Dedifferentiated amniotic fluid mesenchymal stem cell (primary cell): Measurements from ENCODE around the gene C1orf122.

Experiments used
- DNase-seq: peaks from one replicate; pipeline ENCODE4 v3.0.0-alpha.2; 2016; ENCODE audit errors: extremely low spot score

C1orf122 gene

GRCh38 chr1:37845049-37845646 lies 37.6 kb downstream of the C1orf122 start:
- DNase-seq, result no peak

- DNase-seq, result no peak
These were observed 38.2 kb downstream of the C1orf122 start for GRCh38 chr1:37845786-37846185.

- DNase-seq, result no peak
These were observed 39.2 kb downstream of the C1orf122 start for GRCh38 chr1:37846647-37847339.

DNA sequence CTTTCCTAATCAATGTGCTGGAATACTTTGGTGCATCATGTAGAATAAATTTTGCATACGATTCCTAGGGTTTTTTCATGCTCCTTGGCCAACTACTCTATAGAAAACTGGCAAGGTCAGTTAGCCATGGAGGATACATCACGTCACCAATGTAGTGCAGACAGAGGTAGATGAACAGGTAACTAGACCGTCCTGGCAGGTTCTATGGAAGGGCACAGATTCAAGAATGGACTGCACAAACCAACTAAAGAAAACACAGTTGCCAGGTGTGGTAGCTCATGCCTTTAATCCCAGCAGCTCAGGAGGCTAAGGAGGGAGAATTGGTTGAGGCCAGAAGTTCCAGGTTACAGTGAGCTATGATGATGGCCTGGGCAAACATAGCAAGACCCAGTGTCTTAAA lies 41.9 kb downstream of the C1orf122 start:
- DNase-seq, result no peak

DNA sequence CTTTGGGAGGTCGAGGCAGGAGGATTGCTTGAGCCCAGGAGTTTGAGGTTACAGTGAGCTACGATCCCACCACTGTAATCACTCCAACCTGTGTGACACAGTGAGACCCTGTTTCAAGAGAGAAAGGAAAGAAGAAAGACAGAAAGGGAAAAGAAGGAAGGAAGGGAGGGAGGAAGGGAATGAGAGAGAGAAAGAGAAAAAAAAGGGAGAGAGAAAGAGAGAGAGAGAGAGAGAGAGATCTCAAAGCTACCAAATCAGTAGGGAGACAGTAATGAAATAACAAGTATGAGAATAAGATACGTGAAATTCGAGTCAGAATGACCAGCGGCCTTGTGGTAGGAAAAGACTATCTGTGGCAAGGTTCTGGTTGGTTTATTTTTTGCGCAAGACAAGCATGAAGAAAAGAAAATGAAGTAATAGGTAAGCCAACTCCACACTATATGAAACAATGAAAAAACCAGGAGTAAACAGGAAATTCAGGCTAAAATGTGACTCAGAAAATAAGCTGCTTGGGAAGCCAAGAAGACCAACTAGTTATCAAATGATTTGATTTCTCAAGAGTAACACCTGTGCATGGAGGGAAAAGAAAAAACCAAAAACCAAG lies 42.9 kb downstream of the C1orf122 start:
- no peak for DNase-seq

DNA sequence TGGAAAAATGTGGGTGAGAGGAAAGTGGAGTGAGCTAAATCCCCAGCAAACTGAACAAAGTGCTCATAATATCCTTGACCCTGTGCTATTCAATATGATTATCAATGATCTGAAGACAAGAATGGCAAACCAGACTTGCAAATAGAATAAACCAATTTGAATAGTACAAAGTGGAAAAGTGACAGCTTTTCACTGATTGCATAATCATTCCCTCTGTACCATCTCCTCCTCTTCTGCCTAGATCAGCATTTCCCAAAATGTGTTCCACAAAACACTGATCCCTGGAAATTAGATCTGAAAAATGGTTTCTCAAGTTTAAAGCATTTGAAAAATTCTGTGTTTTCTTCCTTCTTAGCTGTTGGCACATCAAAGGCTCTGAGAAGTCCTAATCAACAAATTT lies 43.7 kb downstream of the C1orf122 start:
- no peak for DNase-seq

DNA sequence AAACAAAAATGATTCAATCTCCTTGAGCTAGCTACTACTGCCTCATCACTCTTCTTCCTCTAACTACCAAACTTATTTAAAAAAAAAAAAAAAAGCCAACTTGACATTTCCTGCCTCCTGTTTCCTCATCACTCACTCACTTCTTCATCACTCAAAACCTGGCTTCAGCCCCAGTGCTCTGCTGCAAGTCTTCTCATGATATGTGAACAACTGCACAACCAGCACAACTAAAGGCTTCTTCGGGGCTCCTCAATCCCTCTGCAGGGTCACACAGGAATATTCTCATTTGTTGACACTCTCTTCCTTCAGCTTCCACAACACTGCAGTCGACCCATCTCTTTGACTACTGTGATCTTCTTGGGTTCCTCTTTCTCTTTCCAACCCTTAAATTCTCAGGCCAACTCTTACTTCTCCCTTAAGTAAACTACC lies 44.2 kb downstream of the C1orf122 start:
- no peak for DNase-seq

DNA sequence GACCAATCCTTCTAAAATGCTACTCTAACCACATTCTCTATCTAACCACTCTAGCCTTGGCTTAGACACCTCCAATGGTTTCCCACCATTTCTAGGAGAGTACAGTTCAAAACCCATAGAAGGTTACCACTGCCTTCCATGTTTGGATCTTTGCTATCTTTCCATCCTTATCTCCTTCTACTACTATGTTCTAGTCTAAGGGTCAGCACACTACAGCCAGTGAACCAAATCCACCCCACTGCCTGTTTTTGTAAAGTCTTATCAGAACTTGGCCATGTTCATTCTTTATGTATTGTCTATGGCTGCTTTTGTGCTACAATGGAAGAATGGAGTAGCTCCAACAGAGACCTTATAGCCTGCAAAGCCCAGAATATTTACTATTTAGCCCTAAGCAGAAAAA lies 45.6 kb downstream of the C1orf122 start:
- DNase-seq, result no peak

DNA sequence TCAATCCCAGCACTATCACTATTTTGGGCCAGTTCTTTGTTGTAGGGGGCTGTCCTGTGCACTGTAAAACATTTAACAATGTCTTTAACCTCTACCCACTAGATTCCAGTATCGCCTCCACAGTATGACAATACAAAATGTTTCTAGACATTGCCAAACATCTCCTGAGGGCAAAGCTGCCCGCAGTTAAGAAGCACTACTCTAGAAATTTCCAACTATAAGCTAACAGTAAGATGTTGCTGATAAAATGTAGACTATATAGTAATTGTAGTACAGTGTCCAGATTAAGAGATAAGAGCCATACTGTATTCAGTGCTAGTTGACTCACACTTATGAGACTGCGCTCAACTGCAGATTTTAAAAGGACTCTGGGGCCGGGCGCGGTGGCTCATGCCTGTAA lies 46.8 kb downstream of the C1orf122 start:
- no peak for DNase-seq
